ENCODE measurements around the gene GFOD1. TPM values are rescaled to one million over a fixed set of nuclear protein-coding genes. Genes with fewer than 3 reads are reported as not detected.

GFOD1 gene
- total and polyA plus RNA-seq, 2 of the 4 experiments (the other 2 are of a cell fraction): 1.8 to 3.4 TPM

GRCh38 chr6:13485303-13485702 lies 2.1 kb downstream of the GFOD1 start:
- DNase-seq: no peak
- dilution Hi-C loops (cut with HindIII; ENCODE audit: low sequenced_read_pairs, unreplicated experiment): no loop called here
- CTCF ChIA-PET: interaction anchor here (1.1 kb wide), 2 partner anchors 52 to 90 kb away, joined by 4 read pairs; no protein-coding TSS in a partner anchor
- H2BK15ac ChIP-seq (ENCODE audit: low read depth, low read length): no peak overlapping the region
- peak overlapping the region; percentile 3 for H3K9ac ChIP-seq (ENCODE audit: low read depth, low read length)
- H3K14ac ChIP-seq (replicated peaks; ENCODE audit: low read depth, low read length): peak overlapping the region; percentile 62; the same call in 1 of the 2 replicates
- ATAC-seq (ENCODE audit: low read depth): no peak
- no peak overlapping the region; the same call in 1 of the 2 replicates for H4K5ac ChIP-seq (ENCODE audit: low read depth, low read length)
- H4K20me1 ChIP-seq (ENCODE audit: insufficient read depth, low read length): no peaks in the 10 kb centered on the region; the same call in 1 of the 2 replicates
- POLR2A ChIA-PET (ENCODE audit: unreplicated experiment): no interaction called here
- H3K9me1 ChIP-seq (ENCODE audit: insufficient read depth, low read length): peaks cover 6% of the 10 kb centered on the region
- BruUV-seq (replicated peaks): no TSS peak
- H3K4me3 ChIP-seq (ENCODE audit: insufficient read depth, low read depth, low read length): peak overlapping the region; percentile 70
- no peak overlapping the region for H2AK9ac ChIP-seq (replicated peaks; ENCODE audit: low read depth, low read length, poor library complexity)
- H3K23ac ChIP-seq (ENCODE audit: low read depth, low read length): peak overlapping the region; percentile 65
- H3K36me3 ChIP-seq (ENCODE audit: control insufficient read depth, insufficient read depth, low read length): no peaks in the 10 kb centered on the region
- peak overlapping the region; percentile 61; the same call in 1 of the 2 replicates for H2AK5ac ChIP-seq (ENCODE audit: low read depth, low read length)
- WGBS, 2 experiments (ENCODE audit: extremely low coverage in 2 of 2, insufficient read length in 1 of 2): no CpG with 5 or more reads among the region's 4 CpGs
- no peaks in the 10 kb centered on the region for H3K9me3 ChIP-seq (ENCODE audit: control insufficient read depth, insufficient read depth, low read length)
- H3K4me1 ChIP-seq (ENCODE audit: control insufficient read depth, insufficient read depth, low read length): peaks cover 5% of the 10 kb centered on the region; the same call in 1 of the 2 replicates
- H4K8ac ChIP-seq (ENCODE audit: low read depth in 2 of 2, low read length in 2 of 2): peak overlapping the region; percentile 10 to 16; a peak in 2 of 4 replicates
- intact Hi-C loops (cut with micrococcal nuclease): no loop called here
- H3K4ac ChIP-seq (ENCODE audit: low read depth, low read length): no peak overlapping the region
- no peak overlapping the region for H3K18ac ChIP-seq (ENCODE audit: low read depth, low read length)
- H2BK5ac ChIP-seq (ENCODE audit: low read depth, low read length, poor library complexity, severe bottlenecking): no peak overlapping the region
- in situ Hi-C loops (cut with MboI; ENCODE audit: low sequenced_read_pairs): no loop called here
- no peak overlapping the region for H4K91ac ChIP-seq (ENCODE audit: insufficient read depth, low read depth, low read length)
- peak overlapping the region; percentile 93 for H3K4me2 ChIP-seq (ENCODE audit: low read depth, low read length)
- no peak overlapping the region for H2BK20ac ChIP-seq (ENCODE audit: low read depth, low read length)
- TF ChIP-seq ELK1 (IDR thresholded peaks at IDR 0.05; ENCODE audit: borderline replicate concordance, low read depth, low read length) (no peak), MAZ (IDR thresholded peaks at IDR 0.05; ENCODE audit: borderline replicate concordance, low read depth, low read length) (no peak), SMC3 (IDR thresholded peaks at IDR 0.05; ENCODE audit: low read depth, low read length) (no peak), FOS (IDR thresholded peaks at IDR 0.05; ENCODE audit: low read depth, low read length) (no peak), CHD1 (IDR thresholded peaks at IDR 0.05; ENCODE audit: low read depth, low read length) (no peak), NFE2L2 (IDR thresholded peaks at IDR 0.05; ENCODE audit: low read depth, low read length) (no peak), RCOR1 (IDR thresholded peaks at IDR 0.05; ENCODE audit: insufficient replicate concordance, low read length) (no peak), RFX5 (IDR thresholded peaks at IDR 0.05; ENCODE audit: low read depth, low read length) (no peak), USF2 (IDR thresholded peaks at IDR 0.05; ENCODE audit: low read depth, low read length) (no peak), RAD21 (IDR thresholded peaks at IDR 0.05; ENCODE audit: low read length) (no peak)
- peaks cover 6 to 52% of the 10 kb centered on the region in 2 experiments for H3K79me1 ChIP-seq (ENCODE audit: low read depth in 1 of 2, low read length in 2 of 2)
- no peak overlapping the region for H3K56ac ChIP-seq (ENCODE audit: extremely low read depth, insufficient read depth, low read length)
- H2BK120ac ChIP-seq (ENCODE audit: low read depth, low read length): no peak overlapping the region
- H2AFZ ChIP-seq (replicated peaks; ENCODE audit: low read length, poor library complexity): peak overlapping the region; percentile 94
- no peaks in the 10 kb centered on the region for H3K27me3 ChIP-seq (ENCODE audit: control insufficient read depth, insufficient read depth, low read length)
- H3K27ac ChIP-seq (ENCODE audit: insufficient read depth, low read length): no peak overlapping the region
